Muscle of back (tissue), 11 donors: ENCODE data around the gene DLG2. TPM values are rescaled to one million over a fixed set of nuclear protein-coding genes. Genes with fewer than 3 reads are reported as not detected.

Experiments used
- DNase-seq, 3 donors: peaks; one replicate each; pipeline versions ENCODE4 v3.0.0 to v3.0.0-alpha.2; 2013
- polyA plus RNA-seq, 10 donors: library from polyadenylated mRNA; unstranded; fragments of 120-200 nt; gene quantifications; one replicate each; pipeline ENCODE4 v1.2.1, GENCODE V29; 2013; ENCODE audit not compliant: insufficient read length in 10 of 10

Gene DLG2
- polyA plus RNA-seq, 10 donors: 7.0 to 15.2 (median 10.4) TPM

GRCh38 chr11:83725728-83726127, 1901.4 kb downstream of the DLG2 start:
- DNase-seq: peak in 2 of 3 donors; percentile 65 to 84

DNA sequence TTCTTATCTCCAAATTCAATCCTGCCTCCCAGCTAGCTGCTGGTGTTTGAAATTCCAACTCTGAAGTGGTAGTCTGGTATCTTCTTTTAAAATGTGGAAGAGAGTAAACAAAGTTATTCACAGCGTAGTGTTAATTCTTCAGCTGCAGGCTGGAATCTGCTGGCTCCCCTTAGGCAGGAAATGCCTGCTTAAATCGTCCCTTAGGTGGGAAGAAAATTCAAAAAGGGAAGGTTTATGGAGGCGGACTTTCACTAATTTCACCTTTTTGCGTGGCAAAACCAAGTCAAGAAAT, 1901.9 kb downstream of the DLG2 start:
- DNase-seq: no peak

GRCh38 chr11:83723999-83724398, 1903.1 kb downstream of the DLG2 start:
- DNase-seq: peak; percentile 68 to 92 (median 81)

DNA sequence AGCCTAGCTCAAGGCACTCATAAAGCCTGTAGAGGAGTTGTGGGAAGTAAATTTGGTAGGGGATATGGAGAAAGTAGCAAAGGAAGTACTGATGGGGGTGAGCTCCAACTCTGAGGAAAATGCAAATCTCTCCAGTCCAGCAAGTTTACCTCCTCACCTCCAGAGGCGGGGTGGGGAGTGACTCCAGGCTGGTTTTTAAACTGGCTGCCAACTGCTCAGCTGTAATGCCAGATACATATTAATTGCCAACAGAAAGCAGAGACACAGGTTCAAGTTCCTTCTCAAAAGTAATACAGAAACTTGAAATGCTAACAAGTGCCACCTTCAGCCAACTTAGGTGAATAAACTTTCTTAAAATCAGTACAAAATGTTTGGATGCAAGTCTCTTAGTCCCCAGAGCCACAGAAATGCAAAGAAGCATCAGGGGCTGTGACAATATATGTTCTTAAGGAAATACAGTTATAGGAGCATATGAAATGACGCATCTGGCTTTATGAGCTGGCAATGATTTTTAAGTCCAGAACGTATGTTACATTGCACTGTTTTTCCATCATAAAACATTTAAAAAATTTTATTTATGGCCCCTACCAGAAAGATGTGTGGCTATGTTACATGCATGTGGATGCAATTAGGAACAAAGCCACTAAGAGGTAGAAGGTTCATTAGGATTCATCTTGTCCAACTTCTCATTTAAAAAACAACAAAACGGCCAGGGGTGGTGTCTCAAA, 1904.6 kb downstream of the DLG2 start:
- peak in 2 of 3 donors; percentile 47 to 83 for DNase-seq

DNA sequence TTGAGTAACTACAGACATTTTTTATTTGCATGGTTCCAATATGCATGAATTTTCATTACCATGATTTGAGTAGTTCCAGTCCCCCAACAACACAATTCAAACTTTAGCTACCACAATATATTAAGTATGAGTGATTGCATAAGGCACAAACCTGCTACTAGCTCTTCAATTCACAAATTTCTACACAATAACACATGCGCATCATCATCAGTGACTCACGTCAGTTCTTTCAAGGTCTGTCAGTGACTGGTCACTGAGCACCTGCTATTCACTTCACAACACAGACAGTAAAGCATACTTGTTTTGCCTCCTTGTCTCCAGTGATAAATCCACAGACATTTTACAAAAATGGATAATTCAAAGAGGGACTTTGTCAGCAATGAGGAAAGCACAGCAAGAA, 1905.9 kb downstream of the DLG2 start:
- DNase-seq: no peak

DNA sequence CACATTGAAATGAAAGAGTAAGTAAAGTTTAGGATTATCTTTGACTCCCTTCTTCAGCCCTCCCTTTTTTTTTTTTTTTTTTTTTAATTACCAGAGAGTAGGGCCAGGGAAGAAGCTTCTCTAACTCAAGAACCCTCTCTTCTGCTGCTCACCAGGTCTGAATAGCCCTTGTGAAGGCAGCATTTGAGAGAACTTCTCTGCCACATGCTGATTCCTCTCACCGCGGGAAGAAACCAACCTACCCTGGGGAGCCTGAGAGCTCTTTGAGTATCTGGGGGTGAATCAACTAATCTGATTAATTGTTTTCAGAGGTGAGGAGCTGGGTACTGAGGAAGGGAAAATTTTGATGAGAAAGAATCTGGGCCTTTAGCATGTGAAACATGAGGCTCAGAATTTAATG, 1906.5 kb downstream of the DLG2 start:
- DNase-seq: no peak

DNA sequence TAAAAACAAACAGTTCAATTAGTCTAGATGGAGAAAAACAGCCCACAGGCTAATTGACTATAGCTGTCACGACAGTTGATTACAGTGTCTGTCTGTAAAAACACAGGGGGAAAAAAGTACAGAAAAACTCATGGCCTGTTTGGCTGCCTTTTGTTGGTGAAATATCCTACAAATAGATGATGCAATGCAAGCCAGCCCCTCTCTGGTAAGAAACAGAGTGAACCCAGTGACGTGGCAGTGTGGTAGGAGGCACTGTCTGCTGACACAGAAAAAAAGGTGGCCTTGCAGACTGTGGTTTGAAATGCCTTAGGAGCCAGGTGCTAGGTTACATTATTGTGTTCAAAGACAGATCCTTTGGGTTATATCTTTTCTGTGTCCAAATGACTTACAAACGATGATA, 1909.6 kb downstream of the DLG2 start:
- no peak for DNase-seq

DNA sequence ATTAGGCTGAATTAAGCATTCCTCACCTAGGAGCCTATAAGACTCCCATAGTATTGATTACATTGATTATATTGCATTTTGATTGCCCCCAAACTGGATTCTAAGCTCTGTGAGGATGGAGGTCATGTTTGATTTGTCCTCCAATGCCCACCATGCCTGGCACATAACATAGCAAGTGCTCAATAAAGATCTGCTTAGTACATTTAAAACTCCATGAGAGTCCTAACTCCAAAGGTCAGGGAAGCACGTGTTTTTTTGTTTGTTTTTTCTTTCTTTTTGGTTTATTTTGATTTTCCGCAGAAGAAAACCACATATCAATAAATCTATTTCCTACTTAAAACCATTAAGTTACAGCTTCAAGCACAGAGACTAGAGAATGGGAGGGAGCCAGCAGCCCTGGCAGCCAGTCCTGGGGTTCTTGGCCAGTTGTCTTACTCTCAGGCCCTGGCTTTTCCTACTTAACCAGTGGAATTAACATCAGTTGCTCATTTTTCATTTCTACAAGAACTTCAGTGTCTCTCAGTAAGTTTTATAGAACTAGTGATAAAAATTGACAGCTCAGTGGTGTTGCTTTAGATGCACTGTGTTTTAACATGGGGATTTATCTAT, 1911.1 kb downstream of the DLG2 start:
- DNase-seq: peak in 2 of 3 donors; percentile 78 to 79

DNA sequence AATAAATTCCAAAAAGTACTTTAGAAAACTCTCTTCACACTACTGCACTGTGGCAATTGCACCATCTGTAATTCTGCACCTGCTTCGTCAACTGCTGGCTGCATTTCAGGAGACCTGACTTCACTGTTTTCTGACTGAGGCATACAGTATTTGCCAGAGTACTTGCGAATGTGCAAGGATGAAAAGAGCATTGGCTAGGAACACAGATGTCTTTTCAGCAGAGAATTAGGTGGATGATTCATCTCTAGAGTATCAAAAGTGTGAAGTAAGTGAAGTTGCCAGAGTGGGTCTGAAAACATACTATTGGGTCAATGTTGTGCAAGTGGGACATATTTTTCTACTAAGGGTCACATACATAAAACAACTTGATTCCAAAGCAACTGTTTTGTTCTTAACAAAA, 1913.4 kb downstream of the DLG2 start:
- DNase-seq: peak; percentile 67 to 89 (median 83)

GRCh38 chr11:83711106-83711527, 1916.0 kb downstream of the DLG2 start:
- no peak for DNase-seq

DNA sequence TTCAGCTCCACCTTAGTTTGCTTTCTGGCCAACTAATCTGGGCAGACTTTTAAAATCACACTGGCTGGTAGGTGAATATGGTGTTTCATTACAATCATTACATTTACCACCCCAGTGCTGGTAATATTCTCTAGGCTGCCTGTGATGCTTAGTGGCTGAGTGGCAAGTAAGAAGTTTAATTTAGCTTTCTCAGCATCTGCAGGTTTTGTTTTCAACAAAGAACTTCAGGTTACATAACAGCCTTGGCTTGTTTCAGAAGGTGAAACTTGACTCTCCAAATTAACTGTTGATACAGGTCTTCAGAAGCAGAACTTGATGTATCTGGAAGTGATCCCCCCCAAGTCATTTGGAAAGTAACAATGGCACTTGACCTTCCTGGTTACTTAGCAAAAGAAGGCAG, 1917.7 kb downstream of the DLG2 start:
- no peak for DNase-seq

GRCh38 chr11:83706566-83706965, 1920.6 kb downstream of the DLG2 start:
- DNase-seq: no peak

GRCh38 chr11:83702796-83703195, 1924.3 kb downstream of the DLG2 start:
- DNase-seq: no peak

GRCh38 chr11:83697518-83697917, 1929.6 kb downstream of the DLG2 start:
- no peak for DNase-seq

GRCh38 chr11:83695046-83695445, 1932.1 kb downstream of the DLG2 start:
- peak in 1 of 3 donors; percentile 69 for DNase-seq

GRCh38 chr11:83694191-83694910, 1932.8 kb downstream of the DLG2 start:
- peak in 1 of 3 donors; percentile 79 for DNase-seq

- DNase-seq: no peak
Measured at GRCh38 chr11:83693306-83693992, 1933.7 kb downstream of the DLG2 start.

DNA sequence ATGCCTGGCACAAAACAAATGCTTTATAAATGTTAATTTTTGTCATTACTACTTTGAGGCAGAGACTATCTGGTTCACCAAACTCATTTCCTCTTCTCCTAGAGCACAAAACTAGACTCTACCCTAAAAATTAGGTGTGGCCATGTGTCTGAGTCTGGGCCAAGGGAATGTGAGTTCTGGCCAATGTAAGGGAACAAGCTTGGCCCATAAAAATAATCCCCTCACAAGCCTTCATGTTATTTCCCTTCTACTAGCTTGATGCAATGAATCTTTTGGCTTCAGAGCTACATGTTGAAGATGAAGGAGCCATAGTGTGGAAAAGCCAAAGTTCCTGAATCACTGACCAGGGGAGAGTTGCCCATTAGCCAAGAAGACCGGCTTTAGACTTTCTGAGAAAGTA, 1934.5 kb downstream of the DLG2 start:
- peak in 1 of 3 donors; percentile 63 for DNase-seq

- peak; percentile 60 to 90 (median 81) for DNase-seq
Measured at GRCh38 chr11:83691451-83691950, 1935.6 kb downstream of the DLG2 start.

GRCh38 chr11:83689144-83689780, 1937.9 kb downstream of the DLG2 start:
- no peak for DNase-seq

GRCh38 chr11:83687787-83688186, 1939.4 kb downstream of the DLG2 start:
- no peak for DNase-seq

GRCh38 chr11:83685730-83686129, 1941.4 kb downstream of the DLG2 start:
- DNase-seq: no peak
